Liver (tissue), 3 donors: ENCODE data around the gene AMER2.

Experiments
- CTCF ChIP-seq: fragments of 150-350 bp; IDR thresholded peaks from 2 replicates; pipeline ENCODE4 v1.5.1; 2017; ENCODE audit warnings: improper control_type of control experiment, low read depth, low read length; ENCODE audit not compliant: missing input control
- FOXA1 ChIP-seq: IDR thresholded peaks from 2 replicates; pipeline ENCODE4 v1.6.1; 2016; ENCODE audit warnings: antibody characterized with exemption
- GABPA ChIP-seq, 2 donors: IDR thresholded peaks in 1 of 2; conservative IDR thresholded peaks in 1 of 2; 2 replicates each; pipeline ENCODE4 v1.6.1; 2016; ENCODE audit warnings: antibody characterized with exemption in 2 of 2, mild to moderate bottlenecking in 1 of 2, moderate library complexity in 1 of 2
- JUND ChIP-seq, 2 donors: IDR thresholded peaks; 2 replicates each; pipeline ENCODE4 v1.6.1; 2016; ENCODE audit warnings: antibody characterized with exemption in 2 of 2
- RAD21 ChIP-seq, 2 donors: IDR thresholded peaks; 2 replicates each; pipeline ENCODE4 v1.6.1; 2016; ENCODE audit warnings: antibody characterized with exemption in 2 of 2, mild to moderate bottlenecking in 2 of 2
- TAF1 ChIP-seq: conservative IDR thresholded peaks from 2 replicates; pipeline ENCODE4 v1.6.1; 2016; ENCODE audit warnings: antibody characterized with exemption, mild to moderate bottlenecking
- ZBTB33 ChIP-seq: IDR thresholded peaks from 2 replicates; pipeline ENCODE4 v1.6.1; 2016; ENCODE audit warnings: antibody characterized with exemption
- donor health status: healthy.
- donor health status: healthy.

GRCh38 chr13:25214491-25215252, 42.6 kb upstream of the AMER2 start:
- TF ChIP-seq CTCF, result no peak
- no peak for TF ChIP-seq JUND (IDR thresholded peaks at IDR 0.05)
- no peak for TF ChIP-seq TAF1
- TF ChIP-seq GABPA (IDR thresholded peaks at IDR 0.05 in 1 of 2, conservative IDR thresholded peaks at IDR 0.05 in 1 of 2), result no peak
- no peak for TF ChIP-seq ZBTB33
- TF ChIP-seq RAD21 (IDR thresholded peaks at IDR 0.05), result no peak
- no peak for TF ChIP-seq FOXA1
